GM06990 (cell line): ENCODE measurements around the gene RPTOR.
"Not testable (repeated sequence)": the region's sequence is repeated elsewhere in the genome, so short reads cannot be mapped to it uniquely, and the experiment has no call there.

Source experiments
- DNase-seq: peaks from one replicate; pipeline ENCODE4 v3.0.0-alpha.2; 2011; ENCODE audit not compliant: insufficient read length; ENCODE audit errors: extremely low read depth
- H3K27me3 ChIP-seq: replicated peaks from 2 replicates; pipeline ENCODE4 v1.6.0; 2011; ENCODE audit warnings: low read length; ENCODE audit not compliant: control insufficient read depth, insufficient read depth
- H3K36me3 ChIP-seq: 2 replicates; pipeline ENCODE4 v1.5.1; 2011; ENCODE audit warnings: low read length; ENCODE audit not compliant: control insufficient read depth, insufficient read depth
- H3K4me3 ChIP-seq: replicated peaks from 2 replicates; pipeline ENCODE4 v1.5.1; 2011; ENCODE audit warnings: low read depth, mild to moderate bottlenecking, control low read depth, low read length
- CTCF ChIP-seq: IDR thresholded peaks from 2 replicates; pipeline ENCODE4 v1.5.1; 2011; ENCODE audit warnings: low read length, control low read depth, mild to moderate bottlenecking, inconsistent platforms; ENCODE audit not compliant: insufficient read depth, poor library complexity, severe bottlenecking

Gene RPTOR

GRCh38 chr17:80504686-80505413, 39.8 kb upstream of the RPTOR start:
- Histone ChIP-seq H3K36me3 (no peaks in the 10 kb centered on the region), H3K4me3 (no peak overlapping the region), H3K27me3 (no peaks in the 10 kb centered on the region; the same call in none of the 2 replicates)
- DNase-seq = no peak
- no peak for TF ChIP-seq CTCF

- DNase-seq, H3K27me3 ChIP-seq, H3K4me3 ChIP-seq, H3K36me3 ChIP-seq: not testable (repeated sequence)
These were observed 37.5 kb upstream of the RPTOR start for GRCh38 chr17:80507177-80507576.

- no peak for TF ChIP-seq CTCF
- peaks cover 1% of the 10 kb centered on the region for H3K27me3 ChIP-seq
- DNase-seq = no peak
- no peaks in the 10 kb centered on the region for H3K36me3 ChIP-seq
- H3K4me3 ChIP-seq = no peak overlapping the region
These were observed 36.7 kb upstream of the RPTOR start for GRCh38 chr17:80507965-80508364.

GRCh38 chr17:80509311-80509710, 35.3 kb upstream of the RPTOR start:
- H3K27me3 ChIP-seq = peaks cover 1% of the 10 kb centered on the region
- TF ChIP-seq CTCF = no peak
- no peak overlapping the region for H3K4me3 ChIP-seq
- H3K36me3 ChIP-seq = no peaks in the 10 kb centered on the region
- DNase-seq = no peak

GRCh38 chr17:80510132-80510531, 34.5 kb upstream of the RPTOR start:
- Histone ChIP-seq H3K36me3 (no peaks in the 10 kb centered on the region), H3K4me3 (no peak overlapping the region), H3K27me3 (peaks cover 1% of the 10 kb centered on the region)
- TF ChIP-seq CTCF = no peak
- no peak for DNase-seq

- Histone ChIP-seq H3K27me3 (peaks cover 1% of the 10 kb centered on the region; the same call in 1 of the 2 replicates), H3K4me3 (no peak overlapping the region), H3K36me3 (no peaks in the 10 kb centered on the region)
- DNase-seq = no peak
- TF ChIP-seq CTCF = no peak
These were observed 33.9 kb upstream of the RPTOR start for GRCh38 chr17:80510772-80511171.
